ENCODE measurements around the gene WWOX. TPM values are rescaled to one million over a fixed set of nuclear protein-coding genes. Genes with fewer than 3 reads are reported as not detected.

The WWOX gene
- total RNA-seq, 1 donor from 2014 or later: 19.2 TPM

GRCh38 chr16:78879011-78879410, 779.6 kb downstream of the WWOX start:
- Histone ChIP-seq H3K27me3 (ENCODE audit: low read depth) (no peaks in the 10 kb centered on the region), H3K4me1 (no peaks in the 10 kb centered on the region), H3K4me3 (no peak overlapping the region), H3K27ac (no peak overlapping the region), H3K9me3 (no peaks in the 10 kb centered on the region), H3K36me3 (no peaks in the 10 kb centered on the region)
- ATAC-seq: no peak
- intact Hi-C loops (cut with DNase I): no loop called here
- TF ChIP-seq, protein P1, sequence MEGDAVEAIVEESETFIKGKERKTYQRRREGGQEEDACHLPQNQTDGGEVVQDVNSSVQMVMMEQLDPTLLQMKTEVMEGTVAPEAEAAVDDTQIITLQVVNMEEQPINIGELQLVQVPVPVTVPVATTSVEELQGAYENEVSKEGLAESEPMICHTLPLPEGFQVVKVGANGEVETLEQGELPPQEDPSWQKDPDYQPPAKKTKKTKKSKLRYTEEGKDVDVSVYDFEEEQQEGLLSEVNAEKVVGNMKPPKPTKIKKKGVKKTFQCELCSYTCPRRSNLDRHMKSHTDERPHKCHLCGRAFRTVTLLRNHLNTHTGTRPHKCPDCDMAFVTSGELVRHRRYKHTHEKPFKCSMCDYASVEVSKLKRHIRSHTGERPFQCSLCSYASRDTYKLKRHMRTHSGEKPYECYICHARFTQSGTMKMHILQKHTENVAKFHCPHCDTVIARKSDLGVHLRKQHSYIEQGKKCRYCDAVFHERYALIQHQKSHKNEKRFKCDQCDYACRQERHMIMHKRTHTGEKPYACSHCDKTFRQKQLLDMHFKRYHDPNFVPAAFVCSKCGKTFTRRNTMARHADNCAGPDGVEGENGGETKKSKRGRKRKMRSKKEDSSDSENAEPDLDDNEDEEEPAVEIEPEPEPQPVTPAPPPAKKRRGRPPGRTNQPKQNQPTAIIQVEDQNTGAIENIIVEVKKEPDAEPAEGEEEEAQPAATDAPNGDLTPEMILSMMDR (IDR thresholded peaks at IDR 0.05): no peak
- no peak for DNase-seq

DNA sequence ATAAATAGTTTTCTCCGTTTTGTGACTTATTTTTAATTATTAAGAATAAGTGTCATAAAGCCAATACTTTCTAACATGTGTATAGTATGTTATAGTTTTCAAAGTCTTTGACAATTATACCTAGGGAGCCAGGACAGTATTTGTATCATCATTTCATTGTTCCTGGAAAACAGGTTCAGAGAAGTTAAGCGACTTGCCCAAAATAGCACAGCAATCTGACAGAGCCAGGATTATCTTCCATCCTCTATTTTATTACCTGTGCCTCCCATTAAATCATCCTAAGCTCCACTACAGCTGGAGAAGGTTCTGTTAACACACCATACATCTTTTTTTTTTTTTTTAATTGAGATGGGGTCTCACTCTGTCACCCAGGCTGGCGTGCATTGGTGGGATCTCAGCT, 782.7 kb downstream of the WWOX start:
- TF ChIP-seq, protein P1 (IDR thresholded peaks at IDR 0.05): no peak
- Histone ChIP-seq H3K27ac (no peak overlapping the region), H3K4me3 (no peak overlapping the region), H3K27me3 (ENCODE audit: low read depth) (no peaks in the 10 kb centered on the region), H3K4me1 (no peaks in the 10 kb centered on the region), H3K9me3 (no peaks in the 10 kb centered on the region), H3K36me3 (no peaks in the 10 kb centered on the region)
- intact Hi-C loops (cut with DNase I): no loop called here
- ATAC-seq (no peak), DNase-seq (no peak)

DNA sequence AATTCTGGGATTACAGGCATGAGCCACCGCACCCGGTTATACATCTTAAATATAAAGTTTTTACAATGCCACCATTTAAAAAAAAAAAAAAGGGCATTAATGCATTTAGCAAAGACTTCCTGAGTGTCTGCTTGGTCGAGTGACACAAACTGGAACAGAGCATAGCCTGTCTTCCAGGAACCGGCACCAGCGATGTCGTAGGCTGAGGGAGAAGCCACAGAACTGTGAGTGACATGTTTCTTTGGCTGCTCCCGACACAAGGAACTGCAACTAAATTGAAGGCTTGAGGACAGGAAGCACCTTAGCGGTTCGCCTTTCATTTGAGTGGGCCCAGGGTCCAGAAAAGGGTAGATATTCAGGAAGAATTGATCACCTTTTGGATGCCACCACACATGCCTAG, 783.3 kb downstream of the WWOX start:
- Histone ChIP-seq H3K36me3 (no peaks in the 10 kb centered on the region), H3K9me3 (no peaks in the 10 kb centered on the region), H3K4me3 (no peak overlapping the region), H3K27ac (no peak overlapping the region), H3K27me3 (ENCODE audit: low read depth) (no peaks in the 10 kb centered on the region), H3K4me1 (no peaks in the 10 kb centered on the region)
- intact Hi-C loops (cut with DNase I): no loop called here
- TF ChIP-seq, protein P1 (IDR thresholded peaks at IDR 0.05): no peak
- DNase-seq (no peak), ATAC-seq (no peak)

DNA sequence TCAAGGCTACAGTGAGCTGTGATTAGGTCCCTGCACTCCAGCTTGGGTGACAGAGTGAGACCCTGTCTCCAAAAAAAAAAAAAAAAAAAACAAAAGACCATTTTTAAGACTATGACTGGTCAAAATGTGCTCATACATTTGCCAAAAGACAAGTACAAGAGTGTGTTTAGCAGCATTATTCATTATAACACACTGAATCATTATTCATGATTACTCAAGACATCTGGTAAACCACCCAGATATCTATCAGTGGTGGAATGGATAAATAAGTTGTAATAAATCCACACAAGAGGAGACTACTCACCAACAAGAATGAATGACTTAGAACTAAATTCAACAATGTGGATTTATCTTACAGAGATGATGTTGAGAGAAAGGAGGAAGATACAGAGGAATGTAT, 784.8 kb downstream of the WWOX start:
- no peaks in the 10 kb centered on the region for H3K4me1 ChIP-seq
- no peak overlapping the region for H3K4me3 ChIP-seq
- intact Hi-C loops (cut with DNase I): no loop called here
- no peaks in the 10 kb centered on the region for H3K9me3 ChIP-seq
- no peaks in the 10 kb centered on the region for H3K27me3 ChIP-seq (ENCODE audit: low read depth)
- DNase-seq (no peak), ATAC-seq (no peak)
- no peak overlapping the region for H3K27ac ChIP-seq
- no peaks in the 10 kb centered on the region for H3K36me3 ChIP-seq
- TF ChIP-seq, protein P1 (IDR thresholded peaks at IDR 0.05): no peak

- Histone ChIP-seq H3K36me3 (no peaks in the 10 kb centered on the region), H3K4me1 (peaks cover 5% of the 10 kb centered on the region), H3K27me3 (ENCODE audit: low read depth) (no peaks in the 10 kb centered on the region), H3K9me3 (no peaks in the 10 kb centered on the region), H3K4me3 (no peak overlapping the region), H3K27ac (no peak overlapping the region)
- DNase-seq: no peak
- intact Hi-C loops (cut with DNase I): no loop called here
- TF ChIP-seq, protein P1 (IDR thresholded peaks at IDR 0.05): no peak
- no peak for ATAC-seq
Observed at GRCh38 chr16:78889346-78889745, 789.9 kb downstream of the WWOX start.

DNA sequence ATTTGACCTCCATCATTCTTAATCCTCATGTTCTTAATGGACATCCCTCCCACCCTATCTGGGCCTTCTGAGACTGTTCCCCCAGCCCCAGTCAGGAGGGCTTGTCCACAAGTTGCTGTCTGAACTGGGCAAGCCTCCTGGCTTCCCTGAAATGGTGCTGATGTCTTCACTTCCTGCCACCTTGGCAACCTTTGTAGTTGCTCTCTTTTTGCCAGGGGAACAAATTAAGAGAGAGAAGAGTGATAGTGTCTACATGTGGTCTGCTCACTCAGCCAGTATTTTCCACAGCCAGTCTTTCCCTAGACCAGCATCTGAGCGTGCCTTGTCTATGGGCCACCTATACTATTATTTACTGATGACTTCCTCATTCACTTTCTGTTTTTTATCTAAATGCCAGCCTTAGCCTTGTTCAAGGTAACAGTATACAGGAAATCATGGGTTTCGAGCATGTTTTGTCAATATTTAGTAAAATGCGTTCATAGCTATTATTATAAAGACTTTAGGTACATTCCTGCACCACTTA, 791.0 kb downstream of the WWOX start:
- H3K4me1 ChIP-seq: peaks cover 5% of the 10 kb centered on the region
- intact Hi-C loops (cut with DNase I): no loop called here
- TF ChIP-seq, protein P1 (IDR thresholded peaks at IDR 0.05): no peak
- no peaks in the 10 kb centered on the region for H3K27me3 ChIP-seq (ENCODE audit: low read depth)
- H3K4me3 ChIP-seq: no peak overlapping the region
- DNase-seq (no peak), ATAC-seq (no peak)
- no peak overlapping the region for H3K27ac ChIP-seq
- H3K36me3 ChIP-seq: no peaks in the 10 kb centered on the region
- no peaks in the 10 kb centered on the region for H3K9me3 ChIP-seq

Data from lower lobe of right lung (tissue), 2 donors.